Cardiac muscle cell (in vitro differentiated cells and primary cell): ENCODE data around the gene SYCE3. TPM values are rescaled to one million over a fixed set of nuclear protein-coding genes. Genes with fewer than 3 reads are reported as not detected.

Source experiments
- DNase-seq, 2 donors: peaks; one replicate each; pipeline versions ENCODE4 v3.0.0 to v3.0.0-alpha.2; 2010 to 2017; ENCODE audit warnings: low read depth in 1 of 2, low spot score in 1 of 2
- H3K27ac ChIP-seq: fragments of 200-600 bp; sonication (generic); 2 replicates; pipeline ENCODE4 v1.5.1; 2016
- H3K27me3 ChIP-seq: fragments of 200-600 bp; sonication (generic); 2 replicates; pipeline ENCODE4 v1.6.0; 2016; ENCODE audit warnings: control low read depth
- H3K36me3 ChIP-seq: fragments of 200-600 bp; sonication (generic); 2 replicates; pipeline ENCODE4 v1.5.1; 2016; ENCODE audit warnings: control low read depth
- H3K4me1 ChIP-seq: fragments of 200-600 bp; sonication (generic); 2 replicates; pipeline ENCODE4 v1.8.1; 2017; ENCODE audit warnings: low read depth, mild to moderate bottlenecking, mixed run types
- H3K4me3 ChIP-seq: fragments of 200-600 bp; sonication (generic); 2 replicates; pipeline ENCODE4 v1.5.1; 2016; ENCODE audit warnings: mild to moderate bottlenecking
- H3K9me3 ChIP-seq: fragments of 200-600 bp; sonication (generic); 2 replicates; pipeline ENCODE4 v1.5.1; 2017; ENCODE audit warnings: low read depth, mild to moderate bottlenecking, control low read depth
- polyA plus RNA-seq: library from polyadenylated mRNA; unstranded; fragments of >200 nt; fragmentation: Nextera tagmentation; extraction: Ambion mirVana; gene quantifications from 2 replicates; pipeline ENCODE4 v1.2.1, GENCODE V29; 2016
- total RNA-seq: library from RNA; depleted of rRNA; stranded (reverse); fragments of >200 nt; gene quantifications from 2 replicates; pipeline ENCODE4 v1.2.3, GENCODE V29; 2016
- TF ChIP-seq, protein P1 (sequence below): IDR thresholded peaks from 2 replicates; pipeline ENCODE4 v1.5.1; 2012; ENCODE audit warnings: low read depth, mild to moderate bottlenecking, low read length

Gene SYCE3
- total and polyA plus RNA-seq, 2 experiments from 2014 or later = not detected

DNA sequence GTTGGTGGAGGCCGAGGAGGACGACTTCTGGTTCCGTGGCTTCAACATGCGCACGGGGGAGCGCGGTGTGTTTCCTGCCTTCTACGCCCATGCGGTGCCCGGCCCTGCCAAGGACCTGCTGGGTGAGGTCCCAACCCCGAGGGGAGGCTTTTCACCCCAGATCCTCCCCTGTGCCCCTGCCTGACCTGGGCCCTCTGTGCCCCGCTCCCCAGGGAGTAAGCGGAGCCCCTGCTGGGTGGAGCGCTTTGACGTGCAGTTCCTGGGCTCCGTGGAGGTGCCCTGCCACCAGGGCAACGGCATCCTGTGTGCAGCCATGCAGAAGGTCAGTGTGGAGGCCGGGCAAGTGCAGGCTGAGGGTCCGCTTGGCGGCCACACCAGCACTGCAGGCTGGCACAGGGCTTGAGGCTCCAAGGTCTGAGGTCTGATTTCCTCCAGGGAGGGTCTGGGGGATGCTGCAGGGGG, 42.9 kb upstream of the SYCE3 start:
- H3K36me3 ChIP-seq = no peaks in the 10 kb centered on the region
- H3K4me1 ChIP-seq = no peaks in the 10 kb centered on the region
- DNase-seq = no peak
- H3K27me3 ChIP-seq = peaks cover 75% of the 10 kb centered on the region
- H3K27ac ChIP-seq = no peak overlapping the region
- H3K9me3 ChIP-seq = no peaks in the 10 kb centered on the region
- TF ChIP-seq, protein P1, sequence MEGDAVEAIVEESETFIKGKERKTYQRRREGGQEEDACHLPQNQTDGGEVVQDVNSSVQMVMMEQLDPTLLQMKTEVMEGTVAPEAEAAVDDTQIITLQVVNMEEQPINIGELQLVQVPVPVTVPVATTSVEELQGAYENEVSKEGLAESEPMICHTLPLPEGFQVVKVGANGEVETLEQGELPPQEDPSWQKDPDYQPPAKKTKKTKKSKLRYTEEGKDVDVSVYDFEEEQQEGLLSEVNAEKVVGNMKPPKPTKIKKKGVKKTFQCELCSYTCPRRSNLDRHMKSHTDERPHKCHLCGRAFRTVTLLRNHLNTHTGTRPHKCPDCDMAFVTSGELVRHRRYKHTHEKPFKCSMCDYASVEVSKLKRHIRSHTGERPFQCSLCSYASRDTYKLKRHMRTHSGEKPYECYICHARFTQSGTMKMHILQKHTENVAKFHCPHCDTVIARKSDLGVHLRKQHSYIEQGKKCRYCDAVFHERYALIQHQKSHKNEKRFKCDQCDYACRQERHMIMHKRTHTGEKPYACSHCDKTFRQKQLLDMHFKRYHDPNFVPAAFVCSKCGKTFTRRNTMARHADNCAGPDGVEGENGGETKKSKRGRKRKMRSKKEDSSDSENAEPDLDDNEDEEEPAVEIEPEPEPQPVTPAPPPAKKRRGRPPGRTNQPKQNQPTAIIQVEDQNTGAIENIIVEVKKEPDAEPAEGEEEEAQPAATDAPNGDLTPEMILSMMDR = no peak
- no peak overlapping the region for H3K4me3 ChIP-seq

GRCh38 chr22:50605002-50605612, 42.4 kb upstream of the SYCE3 start:
- H3K4me1 ChIP-seq = no peaks in the 10 kb centered on the region
- H3K4me3 ChIP-seq = no peak overlapping the region
- no peak overlapping the region for H3K27ac ChIP-seq
- no peaks in the 10 kb centered on the region for H3K9me3 ChIP-seq
- no peak for DNase-seq
- TF ChIP-seq, protein P1 = no peak
- H3K36me3 ChIP-seq = no peaks in the 10 kb centered on the region
- peaks cover 79% of the 10 kb centered on the region for H3K27me3 ChIP-seq

GRCh38 chr22:50604256-50605001, 41.7 kb upstream of the SYCE3 start:
- Histone ChIP-seq H3K9me3 (no peaks in the 10 kb centered on the region), H3K4me3 (no peak overlapping the region), H3K4me1 (no peaks in the 10 kb centered on the region), H3K27ac (no peak overlapping the region), H3K36me3 (no peaks in the 10 kb centered on the region), H3K27me3 (peaks cover 86% of the 10 kb centered on the region)
- TF ChIP-seq, protein P1 = no peak
- DNase-seq = no peak

- Histone ChIP-seq H3K9me3 (no peaks in the 10 kb centered on the region), H3K27ac (no peak overlapping the region), H3K4me3 (no peak overlapping the region), H3K4me1 (no peaks in the 10 kb centered on the region), H3K27me3 (peaks cover 88% of the 10 kb centered on the region), H3K36me3 (no peaks in the 10 kb centered on the region)
- TF ChIP-seq, protein P1 = no peak
- DNase-seq = no peak
Measured at GRCh38 chr22:50603511-50604255, 41.0 kb upstream of the SYCE3 start.

GRCh38 chr22:50602338-50602700, 39.6 kb upstream of the SYCE3 start:
- no peaks in the 10 kb centered on the region for H3K4me1 ChIP-seq
- H3K9me3 ChIP-seq = no peaks in the 10 kb centered on the region
- no peak for DNase-seq
- TF ChIP-seq, protein P1 = no peak
- H3K27ac ChIP-seq = no peak overlapping the region
- H3K36me3 ChIP-seq = no peaks in the 10 kb centered on the region
- no peak overlapping the region for H3K4me3 ChIP-seq
- peaks cover 77% of the 10 kb centered on the region for H3K27me3 ChIP-seq
